Endothelial cell of umbilical vein (primary cell): ENCODE measurements around the gene LAMB1. TPM values are rescaled to one million over a fixed set of nuclear protein-coding genes. Genes with fewer than 3 reads are reported as not detected.

Experiments
- BruUV-seq: library from RNA; stranded (reverse); fragments of 400-500 nt; replicated peaks from 2 replicates; lab custom pipeline; 2021; lab: Mats Ljungman, UMichigan
- CTCF ChIA-PET: fragments of 300-600, 350-600 bp; sonication (Branson Sonifier 250); formaldehyde crosslinking; loops from one replicate; lab custom pipeline; 2021; ENCODE audit warnings: antibody characterized with exemption, inconsistent platforms; lab: Charles Lee
- POLR2A ChIA-PET: fragments of 300-600, 350-600 bp; sonication (Branson Sonifier 250); formaldehyde crosslinking; loops from one replicate; lab custom pipeline; 2021; ENCODE audit warnings: antibody characterized with exemption, inconsistent platforms; lab: Charles Lee
- DNase-seq: peaks from one replicate; pipeline ENCODE4 v3.0.0-alpha.2; 2011; ENCODE audit warnings: low read depth, low spot score
- FAIRE-seq: peaks from 2 replicates; lab custom pipeline; 2011; peaks lifted over from hg19 to GRCh38; lab: Jason Lieb, UNC
- H2AFZ ChIP-seq: 2 replicates; pipeline ENCODE4 v1.6.0; 2012; ENCODE audit warnings: low read depth, low read length, control low read depth, inconsistent platforms
- H3K27ac ChIP-seq: 2 replicates; pipeline ENCODE4 v1.5.1; 2011; ENCODE audit warnings: low read depth, mild to moderate bottlenecking, control low read depth, low read length, moderate library complexity; ENCODE audit not compliant: insufficient read depth
- H3K27me3 ChIP-seq, 2 experiments: 2 replicates each; pipeline versions ENCODE4 v1.6.0 to v1.6.1; 2011; ENCODE audit warnings: low read length in 2 of 2, mixed read lengths in 1 of 2; ENCODE audit not compliant: control insufficient read depth in 2 of 2, insufficient read depth in 2 of 2
- H3K36me3 ChIP-seq, 2 experiments: 2 replicates in 1 of 2; 3 replicates in 1 of 2; pipeline ENCODE4 v1.5.1; 2011; ENCODE audit warnings: low read length in 2 of 2, mild to moderate bottlenecking in 1 of 2, moderate library complexity in 1 of 2; ENCODE audit not compliant: control insufficient read depth in 2 of 2, insufficient read depth in 2 of 2; ENCODE audit errors: extremely low read depth in 1 of 2
- H3K4me1 ChIP-seq: 3 replicates; pipeline ENCODE4 v1.5.1; 2011; ENCODE audit warnings: mild to moderate bottlenecking, low read length; ENCODE audit not compliant: control insufficient read depth, insufficient read depth; ENCODE audit errors: extremely low read depth
- H3K4me2 ChIP-seq: 2 replicates; pipeline ENCODE4 v1.6.1; 2011; ENCODE audit warnings: low read length, control low read depth, mixed read lengths; ENCODE audit not compliant: insufficient read depth
- H3K4me3 ChIP-seq, 3 experiments: fragments of 200-600 bp in 1 of 3; sonication (generic), shearing (Covaris generic) in 1 of 3; replicated peaks in 1 of 3; 2 replicates each; pipeline ENCODE4 v1.5.1; 2011 to 2016; ENCODE audit warnings: control low read depth in 3 of 3, low read length in 3 of 3, mild to moderate bottlenecking in 2 of 3, inconsistent platforms in 1 of 3, low read depth in 1 of 3, moderate library complexity in 1 of 3; ENCODE audit not compliant: insufficient read depth in 1 of 3
- H3K79me2 ChIP-seq: 2 replicates; pipeline ENCODE4 v1.6.0; 2012; ENCODE audit warnings: low read length, inconsistent platforms; ENCODE audit not compliant: control insufficient read depth, insufficient read depth
- H3K9ac ChIP-seq: replicated peaks from 2 replicates; pipeline ENCODE3; 2011; ENCODE audit warnings: low read length, control low read depth; ENCODE audit not compliant: insufficient read depth; ENCODE audit errors: extremely low read depth
- H3K9me1 ChIP-seq: replicated peaks from 3 replicates; pipeline ENCODE4 v1.6.0; 2011; ENCODE audit warnings: mild to moderate bottlenecking, low read length; ENCODE audit not compliant: control insufficient read depth, insufficient read depth; ENCODE audit errors: extremely low read depth
- H3K9me3 ChIP-seq: replicated peaks from 2 replicates; pipeline ENCODE4 v1.5.1; 2012; ENCODE audit warnings: low read length, inconsistent platforms; ENCODE audit not compliant: control insufficient read depth, insufficient read depth
- H4K20me1 ChIP-seq: replicated peaks from 2 replicates; pipeline ENCODE3; 2011; ENCODE audit warnings: mild to moderate bottlenecking, low read length; ENCODE audit not compliant: control insufficient read depth, insufficient read depth; ENCODE audit errors: extremely low read depth
- EZH2 ChIP-seq: IDR thresholded peaks from 2 replicates; pipeline ENCODE4 v1.6.1; 2012; ENCODE audit warnings: borderline replicate concordance, low read depth, mild to moderate bottlenecking, moderate library complexity, low read length, inconsistent platforms; ENCODE audit not compliant: severe bottlenecking
- GATA2 ChIP-seq: IDR thresholded peaks from 2 replicates; pipeline ENCODE4 v1.7.0; 2011; ENCODE audit warnings: low read depth, mild to moderate bottlenecking, moderate library complexity, mixed read lengths, low read length; ENCODE audit not compliant: insufficient read length, insufficient read depth
- JUN ChIP-seq: IDR thresholded peaks from 2 replicates; pipeline ENCODE4 v1.6.1; 2011; ENCODE audit warnings: borderline replicate concordance, low read depth; ENCODE audit not compliant: insufficient read length, insufficient read depth
- POLR2A ChIP-seq: IDR thresholded peaks from 2 replicates; pipeline ENCODE4 v1.6.1; 2012; ENCODE audit warnings: low read depth, mild to moderate bottlenecking, control low read depth, low read length
- POLR2AphosphoS5 ChIP-seq: IDR thresholded peaks from 2 replicates; pipeline ENCODE4 v1.6.1; 2012; ENCODE audit warnings: low read depth, mild to moderate bottlenecking, control low read depth, low read length, moderate library complexity; ENCODE audit not compliant: insufficient read depth
- dilution Hi-C: fragments of 300-500 bp; cut with MboI; formaldehyde crosslinking; loops from one replicate; pipeline ENCODE4 v1.15.0; 2019; ENCODE audit warnings: low sequenced_read_pairs; ENCODE audit not compliant: extremely low pct_ligation_motif_present
- intact Hi-C: fragments of 100-400 bp; cut with micrococcal nuclease; formaldehyde crosslinking; loops from one replicate; pipeline ENCODE4 v1.10.0; 2022
- polyA plus RNA-seq, 4 experiments: library from polyadenylated mRNA; depleted of rRNA in 3 of 4; stranded (reverse) in 3 of 4; unstranded in 1 of 4; fragments of >200 nt; gene quantifications; 2 replicates each; pipeline versions ENCODE4 v1.2.1 to v1.2.3, GENCODE V29; 2011 to 2012; ENCODE audit warnings: missing spikeins in 1 of 4
- total RNA-seq: library from RNA; stranded (reverse); gene quantifications from 2 replicates; pipeline ENCODE4 v1.2.3, GENCODE V29; 2021
- TF ChIP-seq, protein P1 (sequence below), 2 donors: IDR thresholded peaks; 1 replicate in 1 of 2; 2 replicates in 1 of 2; pipeline ENCODE4 v1.5.1; 2011; ENCODE audit warnings: low read length in 2 of 2, mild to moderate bottlenecking in 2 of 2, moderate library complexity in 2 of 2, control low read depth in 1 of 2, inconsistent platforms in 1 of 2, low read depth in 1 of 2; ENCODE audit not compliant: insufficient read depth in 1 of 2; ENCODE audit errors: extremely low read depth in 1 of 2
- TF ChIP-seq, protein P2 (sequence below): IDR thresholded peaks from 2 replicates; pipeline ENCODE4 v1.6.1; 2011; ENCODE audit not compliant: insufficient read depth, insufficient read length

The LAMB1 gene
- total and polyA plus RNA-seq, 2 donors (not counting 3 experiments of a cell fraction or from before 2014, with no cell fraction given), result 588 to 703 TPM

DNA sequence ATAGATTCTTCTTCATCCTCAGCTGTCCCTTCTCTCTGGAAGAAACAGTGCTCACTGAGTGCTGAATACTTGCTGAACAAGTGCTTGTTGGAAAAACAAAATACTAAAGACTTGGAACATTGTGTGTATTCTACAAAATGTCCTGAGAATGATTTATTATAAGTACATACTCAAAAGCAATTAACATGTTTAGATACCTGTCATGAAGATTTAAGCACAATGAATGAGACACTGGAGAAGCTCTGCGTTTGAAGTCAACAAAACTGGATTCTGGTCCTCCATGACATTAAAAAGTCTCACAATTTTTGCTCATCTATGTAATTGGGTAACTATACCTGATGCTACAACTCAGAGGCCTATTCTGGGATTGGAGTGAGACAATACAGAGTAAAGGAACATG is 34.8 kb upstream of the LAMB1 start:
- Histone ChIP-seq H3K27me3 (no peaks in the 10 kb centered on the region), H3K9me3 (no peaks in the 10 kb centered on the region), H3K36me3 (no peaks in the 10 kb centered on the region), H3K9me1 (no peaks in the 10 kb centered on the region), H3K4me3 (no peak overlapping the region), H3K4me1 (no peaks in the 10 kb centered on the region), H3K79me2 (no peaks in the 10 kb centered on the region), H2AFZ (no peak overlapping the region), H4K20me1 (no peaks in the 10 kb centered on the region), H3K9ac (no peak overlapping the region), H3K27ac (no peak overlapping the region), H3K4me2 (no peak overlapping the region)
- ChIA-PET POLR2A (no interaction called here), CTCF (interaction anchor here (1.0 to 1.6 kb wide), 3 partner anchors 15 to 59 kb away, joined by 3 to 5 read pairs (median 3); no protein-coding TSS in a partner anchor)
- dilution Hi-C loops, result no loop called here
- FAIRE-seq (no peak), DNase-seq (no peak)
- no TSS peak for BruUV-seq
- intact Hi-C loops, result no loop called here
- TF ChIP-seq POLR2AphosphoS5, result no peak
- TF ChIP-seq, protein P1, sequence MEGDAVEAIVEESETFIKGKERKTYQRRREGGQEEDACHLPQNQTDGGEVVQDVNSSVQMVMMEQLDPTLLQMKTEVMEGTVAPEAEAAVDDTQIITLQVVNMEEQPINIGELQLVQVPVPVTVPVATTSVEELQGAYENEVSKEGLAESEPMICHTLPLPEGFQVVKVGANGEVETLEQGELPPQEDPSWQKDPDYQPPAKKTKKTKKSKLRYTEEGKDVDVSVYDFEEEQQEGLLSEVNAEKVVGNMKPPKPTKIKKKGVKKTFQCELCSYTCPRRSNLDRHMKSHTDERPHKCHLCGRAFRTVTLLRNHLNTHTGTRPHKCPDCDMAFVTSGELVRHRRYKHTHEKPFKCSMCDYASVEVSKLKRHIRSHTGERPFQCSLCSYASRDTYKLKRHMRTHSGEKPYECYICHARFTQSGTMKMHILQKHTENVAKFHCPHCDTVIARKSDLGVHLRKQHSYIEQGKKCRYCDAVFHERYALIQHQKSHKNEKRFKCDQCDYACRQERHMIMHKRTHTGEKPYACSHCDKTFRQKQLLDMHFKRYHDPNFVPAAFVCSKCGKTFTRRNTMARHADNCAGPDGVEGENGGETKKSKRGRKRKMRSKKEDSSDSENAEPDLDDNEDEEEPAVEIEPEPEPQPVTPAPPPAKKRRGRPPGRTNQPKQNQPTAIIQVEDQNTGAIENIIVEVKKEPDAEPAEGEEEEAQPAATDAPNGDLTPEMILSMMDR (IDR thresholded peaks at IDR 0.05; ENCODE audit: extremely low read depth in 1 of 2, insufficient read depth in 1 of 2, low read depth in 1 of 2, low read length in 2 of 2), result no peak
- no peak for TF ChIP-seq POLR2A
- TF ChIP-seq GATA2, result no peak
- TF ChIP-seq EZH2, result no peak
- TF ChIP-seq, protein P2, sequence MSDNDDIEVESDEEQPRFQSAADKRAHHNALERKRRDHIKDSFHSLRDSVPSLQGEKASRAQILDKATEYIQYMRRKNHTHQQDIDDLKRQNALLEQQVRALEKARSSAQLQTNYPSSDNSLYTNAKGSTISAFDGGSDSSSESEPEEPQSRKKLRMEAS, result no peak
- TF ChIP-seq JUN, result no peak
